GM19043 (cell line): ENCODE measurements around the gene KCNB1.

ENCODE experiments used
- ATAC-seq: cut with Tn5 transposase; IDR thresholded peaks from one replicate; pipeline ENCODE4 v1.9.1; 2021; ENCODE audit warnings: low read depth; ENCODE audit not compliant: unreplicated experiment

The KCNB1 gene

GRCh38 chr20:49394757-49395156, 87.7 kb downstream of the KCNB1 start:
- no peak for ATAC-seq

GRCh38 chr20:49394264-49394663, 88.2 kb downstream of the KCNB1 start:
- ATAC-seq, result no peak

GRCh38 chr20:49393803-49394202, 88.7 kb downstream of the KCNB1 start:
- no peak for ATAC-seq

- no peak for ATAC-seq
Observed at GRCh38 chr20:49392745-49393144, 89.7 kb downstream of the KCNB1 start.

- ATAC-seq, result no peak
Observed at GRCh38 chr20:49391404-49392245, 90.8 kb downstream of the KCNB1 start.

- ATAC-seq, result no peak
Observed at GRCh38 chr20:49389854-49390253, 92.6 kb downstream of the KCNB1 start.

- ATAC-seq, result no peak
Observed at GRCh38 chr20:49388744-49389143, 93.7 kb downstream of the KCNB1 start.

GRCh38 chr20:49387581-49387939, 94.9 kb downstream of the KCNB1 start:
- no peak for ATAC-seq

- ATAC-seq, result no peak
Observed at GRCh38 chr20:49386848-49387580, 95.5 kb downstream of the KCNB1 start.

GRCh38 chr20:49385465-49385864, 97.0 kb downstream of the KCNB1 start:
- ATAC-seq, result no peak

- no peak for ATAC-seq
Observed at GRCh38 chr20:49384437-49385434, 97.7 kb downstream of the KCNB1 start.

GRCh38 chr20:49381558-49382493, 100.6 kb downstream of the KCNB1 start:
- no peak for ATAC-seq

- ATAC-seq, result no peak
Observed at GRCh38 chr20:49380337-49380780, 102.1 kb downstream of the KCNB1 start.

- no peak for ATAC-seq
Observed at GRCh38 chr20:49379338-49379737, 103.1 kb downstream of the KCNB1 start.

- no peak for ATAC-seq
Observed at GRCh38 chr20:49377326-49377725, 105.1 kb downstream of the KCNB1 start.

- no peak for ATAC-seq
Observed at GRCh38 chr20:49375170-49375569, 107.3 kb downstream of the KCNB1 start.

GRCh38 chr20:49372095-49372734, 110.3 kb downstream of the KCNB1 start:
- no peak for ATAC-seq

- ATAC-seq, result no peak
Observed at GRCh38 chr20:49368596-49368995, 113.9 kb downstream of the KCNB1 start.

GRCh38 chr20:49367113-49367512, 115.4 kb downstream of the KCNB1 start:
- no peak for ATAC-seq
